OCI-LY3 (cell line): Measurements from ENCODE around the gene SUPT3H.

Source experiments
- CTCF ChIP-seq: fragments of 200-600, 300-600 bp; sonication (generic); IDR thresholded peaks from 2 replicates; pipeline ENCODE4 v1.5.1; 2014; ENCODE audit warnings: antibody characterized with exemption, low read length, low read depth
- EZH2phosphoT487 ChIP-seq: fragments of 200-600 bp; shearing (Covaris generic); IDR thresholded peaks from 2 replicates; pipeline ENCODE4 v1.6.1; 2018; ENCODE audit warnings: antibody characterized with exemption, mixed run types, low read depth

- TF ChIP-seq EZH2phosphoT487 (no peak), CTCF (no peak)
Measured at GRCh38 chr6:45129051-45129450, 248.7 kb downstream of the SUPT3H start.
